ENCODE data around the gene FAM161B.
A peak's percentile ranks its signal among the peaks of the same experiment; 100 is the strongest.
"Not testable (repeated sequence)": the region's sequence is repeated elsewhere in the genome, so short reads cannot be mapped to it uniquely, and the experiment has no call there.

Gene FAM161B

GRCh38 chr14:73943083-73943482 is 6.8 kb downstream of the FAM161B start:
- no peak for DNase-seq

- no peak for DNase-seq
These were observed 7.7 kb downstream of the FAM161B start for GRCh38 chr14:73942180-73942579.

DNA sequence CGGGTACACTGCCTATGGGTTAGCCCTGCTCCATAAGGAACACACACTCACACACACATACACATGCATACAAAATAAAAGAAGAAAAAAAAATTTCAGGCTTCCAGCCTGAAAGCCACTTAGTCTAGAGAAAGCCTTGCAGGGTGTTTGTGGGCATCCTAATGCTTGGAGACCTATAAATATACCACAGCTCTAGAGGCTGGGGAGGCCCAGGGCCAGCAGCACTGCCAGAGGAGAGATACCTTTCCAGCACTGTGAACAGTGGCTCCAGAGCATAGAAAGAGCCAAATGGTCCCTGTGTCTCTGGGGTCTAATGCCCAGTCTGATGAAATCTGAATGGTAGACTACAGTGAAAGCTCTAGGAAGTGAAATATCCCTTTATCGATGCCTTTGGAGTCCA is 12.9 kb downstream of the FAM161B start:
- DNase-seq, result no peak

DNA sequence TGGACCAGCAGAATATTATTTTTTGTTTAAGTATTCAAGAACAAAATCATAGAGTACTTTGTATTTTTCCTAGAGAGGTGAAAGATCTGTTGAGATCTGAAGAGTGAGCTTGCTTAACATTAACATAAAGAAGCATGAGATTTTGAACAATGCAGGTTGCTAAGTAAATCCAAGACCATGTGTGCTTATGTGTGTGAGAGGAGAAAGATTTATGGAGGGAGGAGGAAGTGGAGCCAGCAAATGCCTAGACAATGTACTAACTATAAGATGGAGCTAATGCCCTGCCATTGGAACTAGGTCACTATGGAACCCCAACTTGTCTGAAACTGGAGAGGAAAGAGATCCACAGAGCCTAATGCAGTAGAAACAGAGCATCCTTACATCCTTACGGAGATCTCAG is 13.3 kb downstream of the FAM161B start:
- DNase-seq, result no peak

DNA sequence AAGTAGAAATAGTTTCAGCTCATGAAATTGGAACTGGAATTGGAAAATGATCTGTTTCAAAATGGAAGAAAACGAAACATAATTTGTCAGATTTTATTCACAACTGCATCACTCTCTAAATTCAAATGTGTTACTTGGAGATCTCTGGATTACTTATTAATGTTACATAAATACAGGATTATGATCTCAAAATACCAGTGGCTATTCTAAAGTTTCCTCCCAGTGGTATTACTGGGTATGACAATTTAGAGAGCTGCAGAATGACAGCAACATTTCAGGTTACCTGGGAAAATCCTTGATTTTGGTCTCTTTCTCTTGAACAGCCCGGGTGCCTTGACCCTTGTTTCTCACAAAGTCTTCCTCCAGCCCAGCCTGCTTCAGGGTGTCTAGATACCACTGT is 14.2 kb downstream of the FAM161B start:
- DNase-seq, result no peak

DNA sequence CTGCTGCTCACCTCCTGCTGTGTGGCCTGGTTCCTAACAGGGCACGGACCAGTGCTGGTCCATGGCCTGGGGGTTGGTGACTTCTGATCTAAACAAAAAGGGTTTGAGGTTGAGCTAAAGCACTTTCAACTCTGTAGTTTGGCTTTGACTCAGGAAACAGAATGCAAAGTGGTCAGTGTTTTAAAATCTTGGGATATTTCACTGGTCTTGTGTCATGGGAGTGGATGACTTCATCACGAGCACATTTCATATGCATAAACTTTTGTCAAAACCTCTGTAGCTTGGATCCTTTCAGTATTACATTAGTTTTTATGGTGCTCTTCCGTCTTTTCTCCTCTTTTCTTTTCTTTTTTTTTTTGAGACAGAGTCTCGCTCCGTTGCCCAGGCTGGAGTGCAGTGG is 25.6 kb downstream of the FAM161B start:
- no peak for DNase-seq

- DNase-seq, result not testable (repeated sequence)
These were observed 30.4 kb downstream of the FAM161B start for GRCh38 chr14:73919457-73919856.

GRCh38 chr14:73916324-73916723 is 33.6 kb downstream of the FAM161B start:
- DNase-seq, result no peak

- no peak for DNase-seq
These were observed 36.6 kb downstream of the FAM161B start for GRCh38 chr14:73913256-73913655.

DNA sequence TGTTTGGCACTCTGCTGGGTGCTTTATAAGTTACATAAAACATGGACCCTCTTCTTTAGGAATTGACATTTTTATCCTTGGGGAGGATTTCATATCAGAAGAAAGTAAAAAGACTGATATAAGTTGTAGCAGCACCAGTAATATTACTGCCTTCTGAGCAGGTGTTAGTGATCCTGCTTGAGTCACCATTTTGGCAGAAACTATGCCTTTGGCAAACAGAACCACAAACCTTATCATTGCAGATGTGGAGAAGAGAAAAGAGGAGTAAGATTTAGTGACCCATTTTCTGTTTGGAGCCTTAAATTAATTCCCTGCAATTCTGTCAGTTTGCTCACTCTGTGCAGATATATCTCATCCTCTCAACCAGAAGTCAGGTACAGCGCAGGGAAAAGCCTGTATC is 40.2 kb downstream of the FAM161B start:
- no peak for DNase-seq

DNA sequence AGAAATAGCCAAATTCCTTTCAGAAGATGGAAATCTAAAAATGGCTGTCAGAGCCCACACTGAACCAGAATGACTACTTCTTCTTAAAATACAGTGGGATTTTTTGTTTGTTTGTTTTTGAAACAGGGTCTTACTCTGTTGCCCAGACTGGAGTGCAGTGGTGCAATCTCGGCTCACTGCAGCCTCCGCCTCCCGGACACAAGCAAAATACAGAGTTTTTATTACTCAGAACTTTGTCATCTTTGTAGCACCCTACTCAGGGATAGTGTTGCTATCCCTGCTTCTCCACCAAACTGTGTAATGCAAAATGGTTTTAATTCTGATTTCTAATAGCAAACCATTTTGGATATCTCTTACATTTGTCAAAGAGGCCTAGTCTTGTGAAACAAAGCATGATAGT is 46.9 kb downstream of the FAM161B start:
- no peak for DNase-seq

GRCh38 chr14:73896521-73896920 is 53.4 kb downstream of the FAM161B start:
- DNase-seq, result no peak

GRCh38 chr14:73895939-73896338 is 54.0 kb downstream of the FAM161B start:
- no peak for DNase-seq

- not testable (repeated sequence) for DNase-seq
These were observed 55.7 kb downstream of the FAM161B start for GRCh38 chr14:73894180-73894687.

GRCh38 chr14:73889376-73889775 is 60.5 kb downstream of the FAM161B start:
- no peak for DNase-seq

- DNase-seq, result no peak
These were observed 60.9 kb downstream of the FAM161B start for GRCh38 chr14:73888971-73889370.

DNA sequence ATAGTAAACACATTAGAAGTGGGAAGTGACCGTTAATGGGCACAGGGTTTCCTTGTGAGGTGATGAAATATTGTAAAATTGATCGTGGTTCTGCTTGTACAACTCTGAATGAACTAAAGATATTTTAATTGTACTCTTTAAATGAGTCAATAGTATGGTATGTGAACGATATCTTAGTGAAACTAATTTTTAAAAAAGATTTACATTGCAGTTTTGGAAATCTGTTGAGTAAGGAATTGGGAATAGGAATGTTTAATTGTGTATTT is 61.5 kb downstream of the FAM161B start:
- no peak for DNase-seq

DNA sequence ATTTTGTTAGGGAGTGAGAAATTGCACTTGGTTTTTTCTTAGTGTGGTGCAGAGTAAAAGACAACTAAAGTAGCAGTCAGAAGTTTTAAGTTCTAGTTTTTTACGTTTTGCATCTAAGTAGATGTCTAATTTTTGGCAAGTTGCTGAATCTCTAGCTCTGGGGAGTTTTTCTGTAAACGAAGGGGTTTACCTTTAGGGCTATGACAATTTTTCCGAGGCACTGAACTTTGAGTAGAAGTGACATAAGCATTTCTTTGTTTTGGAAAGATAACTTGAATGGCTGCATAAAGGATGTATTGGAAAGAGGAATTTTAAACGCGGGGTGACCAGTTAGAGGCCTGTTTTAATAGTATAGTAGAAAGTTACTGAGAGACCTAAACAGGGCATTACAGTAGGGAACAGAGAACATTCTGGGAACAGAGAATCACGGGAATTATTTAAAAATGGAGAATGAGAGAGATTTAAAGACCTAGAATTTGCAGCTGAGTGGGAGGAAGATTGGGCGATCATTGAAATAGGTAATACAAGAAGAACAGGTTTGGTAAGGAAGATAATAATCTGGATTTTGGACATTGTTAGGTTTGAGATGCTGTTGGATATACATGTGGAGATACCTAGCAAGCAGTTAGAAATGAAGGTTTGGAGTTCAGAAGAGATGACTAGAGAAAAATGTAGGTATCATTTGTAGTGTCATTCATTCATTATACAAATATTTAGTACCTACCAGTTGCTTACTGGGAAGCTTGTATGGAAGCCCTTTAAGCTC is 62.0 kb downstream of the FAM161B start:
- DNase-seq, result no peak

GRCh38 chr14:73887318-73887616 is 62.6 kb downstream of the FAM161B start:
- DNase-seq, result no peak

GRCh38 chr14:73886449-73887317 is 63.2 kb downstream of the FAM161B start, which contains the start of gene ZNF410:
Gene ZNF410, plus strand, starts transcription at chr14:73886859. Its CDS starts 5,317 bp downstream, at chr14:73892176.
- peak; percentile 52 for DNase-seq

DNA sequence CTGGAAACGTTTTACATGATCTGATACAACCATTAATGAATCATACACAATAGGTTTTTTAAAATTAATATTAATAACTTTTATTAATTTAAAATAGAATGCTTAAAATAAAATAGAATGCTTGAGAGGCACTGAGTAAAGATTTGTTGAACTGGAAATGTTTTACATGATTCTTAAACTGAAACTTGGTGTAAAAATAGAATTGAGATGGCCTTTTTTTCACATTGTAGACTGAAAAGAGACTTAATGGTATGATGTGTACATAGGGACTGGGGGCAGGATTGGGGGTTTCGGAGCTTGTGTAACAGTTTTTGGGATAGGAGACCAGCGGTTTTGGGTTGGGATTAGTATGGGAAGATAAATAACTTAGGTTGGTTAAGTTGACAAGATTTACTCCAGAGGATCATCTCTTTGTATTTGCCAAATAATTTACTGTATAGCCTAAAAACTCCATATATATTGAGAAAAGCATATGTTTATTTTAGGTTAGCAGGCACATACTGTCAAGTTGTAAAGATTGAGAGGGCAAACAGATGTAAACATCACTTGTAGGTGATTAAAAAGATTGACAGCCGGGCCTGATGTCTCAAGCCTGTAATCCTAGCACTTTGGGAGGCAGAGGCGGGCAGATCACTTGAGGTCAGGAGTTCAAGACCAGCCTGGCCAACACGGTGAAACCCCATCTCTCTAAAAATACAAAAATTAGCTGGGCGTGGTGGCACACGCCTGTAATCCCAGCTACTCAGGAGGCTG is 65.3 kb downstream of the FAM161B start:
- DNase-seq, result no peak
